ENCODE results near the gene ARHGAP10. TPM values are rescaled to one million over a fixed set of nuclear protein-coding genes. Genes with fewer than 3 reads are reported as not detected.
A peak's percentile ranks its signal among the peaks of the same experiment; 100 is the strongest.

The ARHGAP10 gene, protein sequence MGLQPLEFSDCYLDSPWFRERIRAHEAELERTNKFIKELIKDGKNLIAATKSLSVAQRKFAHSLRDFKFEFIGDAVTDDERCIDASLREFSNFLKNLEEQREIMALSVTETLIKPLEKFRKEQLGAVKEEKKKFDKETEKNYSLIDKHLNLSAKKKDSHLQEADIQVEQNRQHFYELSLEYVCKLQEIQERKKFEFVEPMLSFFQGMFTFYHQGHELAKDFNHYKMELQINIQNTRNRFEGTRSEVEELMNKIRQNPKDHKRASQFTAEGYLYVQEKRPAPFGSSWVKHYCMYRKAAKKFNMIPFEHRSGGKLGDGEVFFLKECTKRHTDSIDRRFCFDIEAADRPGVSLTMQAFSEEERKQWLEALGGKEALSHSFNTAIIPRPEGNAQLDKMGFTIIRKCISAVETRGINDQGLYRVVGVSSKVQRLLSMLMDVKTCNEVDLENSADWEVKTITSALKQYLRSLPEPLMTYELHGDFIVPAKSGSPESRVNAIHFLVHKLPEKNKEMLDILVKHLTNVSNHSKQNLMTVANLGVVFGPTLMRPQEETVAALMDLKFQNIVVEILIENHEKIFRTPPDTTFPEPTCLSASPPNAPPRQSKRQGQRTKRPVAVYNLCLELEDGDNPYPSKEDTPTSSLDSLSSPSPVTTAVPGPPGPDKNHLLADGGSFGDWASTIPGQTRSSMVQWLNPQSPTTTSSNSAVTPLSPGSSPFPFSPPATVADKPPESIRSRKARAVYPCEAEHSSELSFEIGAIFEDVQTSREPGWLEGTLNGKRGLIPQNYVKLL
- 1 to 10 TPM; 5.8 to 6.1 TPM for total RNA-seq

DNA sequence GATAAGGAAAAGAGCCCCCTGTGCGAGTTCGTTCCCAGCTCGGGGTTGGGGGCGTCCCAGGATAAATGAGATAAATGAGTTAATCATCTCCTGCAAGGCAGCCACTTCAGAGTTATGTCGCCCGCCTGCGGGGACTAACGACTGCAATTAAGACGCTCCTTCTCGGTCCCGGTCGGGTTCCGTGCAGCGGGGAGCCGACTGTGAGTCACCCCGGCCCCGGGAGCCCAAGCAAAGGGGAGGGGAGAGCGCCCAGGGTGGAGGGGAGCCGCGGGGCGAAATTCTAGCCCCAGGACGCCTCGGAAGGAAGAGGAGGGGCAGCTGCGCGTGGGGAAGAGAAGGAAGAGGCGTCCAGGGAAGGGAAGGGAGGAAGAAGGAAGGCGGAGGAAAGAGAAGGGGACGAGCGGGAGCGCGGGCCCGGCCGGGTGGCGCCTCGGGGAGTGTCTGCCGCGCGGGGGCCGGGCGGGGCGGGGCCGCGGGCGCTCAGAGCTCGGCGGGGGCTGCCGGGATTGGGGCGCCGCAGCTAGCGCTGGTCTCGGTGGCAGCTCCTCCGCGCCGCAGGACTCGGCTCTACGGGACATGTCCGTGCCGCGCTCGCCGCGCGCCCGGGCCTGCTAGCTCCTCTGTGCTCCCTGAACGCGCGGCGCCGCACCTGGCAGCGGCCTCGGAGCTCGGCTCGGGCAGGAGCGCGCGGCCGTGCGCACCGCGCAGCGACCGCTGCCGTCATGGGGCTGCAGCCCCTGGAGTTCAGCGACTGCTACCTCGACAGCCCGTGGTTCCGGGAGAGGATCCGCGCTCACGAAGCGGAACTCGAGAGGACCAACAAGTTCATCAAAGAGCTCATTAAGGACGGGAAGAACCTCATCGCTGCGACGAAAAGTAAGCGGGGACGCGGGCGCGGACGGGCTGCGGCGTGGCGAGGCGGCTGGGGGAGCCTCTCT lies at the start of gene ARHGAP10:
ARHGAP10 (plus strand) TSS at position 509 of the 938 bp plus-strand sequence; CDS start at position 723, 214 bp downstream.
- peak; percentile 70 for DNase-seq
- Mint-ChIP-seq H3K36me3 (no peaks in the 10 kb centered on the region), H3K4me1 (peaks cover 36% of the 10 kb centered on the region), H3K27me3 (peaks cover 4% of the 10 kb centered on the region), H3K4me3 (peak within 1 kb of the TSS; percentile 91), H3K9me3 (no peaks in the 10 kb centered on the region), H3K27ac (peak within 1 kb of the TSS; percentile 81)

DNA sequence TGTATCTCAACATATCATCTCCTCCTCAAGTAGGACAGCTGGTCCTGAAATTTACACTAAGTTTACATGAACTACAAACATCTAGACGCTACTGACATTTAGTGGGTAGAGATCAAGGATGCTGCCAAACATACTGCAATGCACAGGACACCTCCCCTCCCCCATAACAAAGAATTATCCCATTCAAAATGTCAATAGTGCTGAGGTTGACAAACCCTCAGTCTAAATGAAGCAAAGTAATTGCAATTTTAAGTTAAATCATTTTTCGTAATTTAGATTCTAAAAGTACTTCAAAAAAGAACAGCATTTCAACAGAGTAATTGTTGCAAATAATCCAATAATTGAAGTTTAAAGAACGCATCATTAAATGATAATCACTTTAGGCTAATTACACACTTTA lies 49.1 kb upstream of the ARHGAP10 start:
- no peak for DNase-seq
- H3K36me3 Mint-ChIP-seq: peaks cover 6% of the 10 kb centered on the region
- H3K4me1 Mint-ChIP-seq: peaks cover 25% of the 10 kb centered on the region
- H3K27me3 Mint-ChIP-seq: peaks cover 16% of the 10 kb centered on the region
- peak overlapping the region; percentile 98 for H3K4me3 Mint-ChIP-seq
- peak overlapping the region; percentile 93 for H3K27ac Mint-ChIP-seq
- no peaks in the 10 kb centered on the region for H3K9me3 Mint-ChIP-seq

DNA sequence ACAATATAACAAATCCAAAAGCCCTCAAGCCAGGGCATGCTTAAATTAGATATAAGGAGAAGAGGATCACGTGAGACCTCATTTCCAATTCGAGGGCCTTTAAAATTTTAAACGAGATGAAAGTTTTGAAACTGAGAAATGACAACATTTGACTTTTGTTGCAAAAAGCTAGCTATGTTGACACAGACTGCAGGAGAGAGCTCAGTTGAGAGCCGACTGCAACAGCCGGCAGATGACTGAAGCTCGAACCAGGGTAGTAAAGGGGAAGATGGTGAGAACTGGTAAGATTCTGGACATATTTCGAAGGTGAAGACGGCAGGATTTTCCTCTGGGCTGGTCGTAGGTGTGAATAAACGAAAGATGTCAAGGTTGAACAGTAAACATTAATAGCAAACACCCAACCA lies 48.7 kb upstream of the ARHGAP10 start:
- no peak for DNase-seq
- H3K27ac Mint-ChIP-seq: peak overlapping the region; percentile 93
- H3K36me3 Mint-ChIP-seq: peaks cover 6% of the 10 kb centered on the region
- H3K4me3 Mint-ChIP-seq: peak overlapping the region; percentile 98
- H3K9me3 Mint-ChIP-seq: no peaks in the 10 kb centered on the region
- peaks cover 25% of the 10 kb centered on the region for H3K4me1 Mint-ChIP-seq
- H3K27me3 Mint-ChIP-seq: peaks cover 16% of the 10 kb centered on the region

DNA sequence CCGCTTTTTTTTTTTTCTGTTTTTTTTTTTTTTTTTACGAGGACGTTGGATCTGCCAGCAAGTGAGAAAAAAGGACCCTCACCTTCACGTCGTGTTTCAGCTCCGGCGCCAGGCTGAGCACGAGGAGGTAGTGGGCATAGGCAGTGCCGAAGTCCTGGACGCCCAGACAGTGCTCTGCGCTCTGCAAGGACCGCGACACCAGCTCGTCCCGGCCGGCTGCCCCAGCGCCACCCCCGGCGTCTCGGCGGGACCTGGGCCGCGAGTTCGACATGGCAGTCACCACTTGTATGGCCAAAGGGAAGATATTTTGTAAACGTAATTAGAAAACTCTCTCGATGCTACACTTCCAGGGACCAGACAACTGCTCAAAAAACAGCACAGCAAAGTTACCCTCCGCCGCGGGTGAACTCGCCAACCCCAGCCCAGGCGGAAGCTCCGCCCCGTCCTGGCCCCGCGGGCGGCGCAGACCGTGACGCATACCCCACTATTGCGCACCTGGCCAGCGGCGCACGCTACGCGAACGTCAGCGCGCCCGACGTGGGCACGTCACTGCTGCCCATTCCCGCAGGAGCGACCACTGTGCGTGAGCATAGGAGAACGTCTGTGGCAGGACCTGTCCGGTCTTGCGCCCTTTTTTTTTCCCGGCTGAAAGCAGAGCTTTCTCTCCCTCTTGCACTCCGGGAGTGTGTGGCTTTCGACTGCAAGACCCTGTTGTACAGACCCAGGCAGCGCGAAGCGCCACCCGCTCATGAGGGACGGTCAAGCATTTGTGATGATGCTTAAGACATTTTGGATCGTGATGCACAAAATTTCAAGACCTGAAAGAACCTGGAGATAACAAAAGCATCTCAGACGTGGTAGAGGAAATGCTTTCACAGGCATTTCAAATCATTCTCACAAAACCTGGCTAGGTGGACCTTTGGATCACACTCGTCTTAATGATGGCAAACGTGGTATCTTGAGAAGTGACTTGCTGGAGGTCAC lies 47.9 kb upstream of the ARHGAP10 start, which contains the start of gene PRMT9:
PRMT9 (minus strand) TSS at position 447 of the 984 bp plus-strand sequence; CDS start at position 271, 176 bp downstream.
- H3K9me3 Mint-ChIP-seq: no peaks in the 10 kb centered on the region

DNA sequence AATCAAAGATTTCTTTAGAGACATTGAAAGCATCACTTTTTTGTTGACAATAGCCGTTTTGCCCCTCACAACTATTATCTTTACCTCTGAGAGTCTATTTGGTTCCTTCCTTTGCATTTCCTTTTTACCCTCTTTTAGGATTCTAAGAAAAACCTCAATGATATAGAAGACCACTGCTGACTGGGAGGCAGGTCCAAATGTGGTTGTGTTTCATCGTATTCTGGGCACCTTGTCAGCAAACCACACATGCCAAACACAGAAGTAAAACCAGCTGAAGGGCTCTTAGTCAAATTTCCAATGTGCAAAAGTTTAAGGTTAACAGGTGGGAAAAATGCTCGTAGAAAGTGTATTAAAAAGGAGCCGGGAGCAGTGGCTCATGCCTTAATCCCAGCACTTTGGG lies 42.8 kb upstream of the ARHGAP10 start:
- DNase-seq: peak; percentile 19
- Mint-ChIP-seq H3K27ac (peak overlapping the region; percentile 65), H3K9me3 (no peaks in the 10 kb centered on the region), H3K27me3 (peaks cover 32% of the 10 kb centered on the region), H3K4me3 (peak overlapping the region; percentile 37), H3K36me3 (no peaks in the 10 kb centered on the region), H3K4me1 (peaks cover 10% of the 10 kb centered on the region)

More for the DNA sequence above, 47.9 kb upstream of the ARHGAP10 start, which contains the start of gene PRMT9:
- peak; percentile 91 for DNase-seq
- Mint-ChIP-seq H3K36me3 (peaks cover 5% of the 10 kb centered on the region), H3K4me3 (peak within 1 kb of the TSS; percentile 98), H3K4me1 (peaks cover 24% of the 10 kb centered on the region), H3K27me3 (peaks cover 16% of the 10 kb centered on the region), H3K27ac (peak within 1 kb of the TSS; percentile 93)

DNA sequence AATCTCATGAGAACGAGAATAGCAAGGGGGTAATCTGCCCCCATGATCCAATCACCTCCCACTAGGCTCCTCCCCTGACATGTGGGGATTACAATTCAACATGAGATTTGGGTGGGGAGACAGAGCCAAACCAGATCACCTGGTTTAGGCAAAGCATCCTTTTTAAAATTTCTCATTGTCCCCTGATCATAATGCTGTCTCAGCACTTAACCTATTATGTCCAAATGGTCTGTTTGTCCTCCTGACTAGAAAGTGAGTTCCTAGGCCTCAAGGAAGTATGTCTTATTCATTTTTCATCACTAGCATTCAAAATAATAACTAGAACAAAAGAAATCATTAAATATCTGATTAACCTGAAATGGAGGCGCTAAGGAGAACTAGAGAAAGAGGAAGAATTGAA lies 40.1 kb upstream of the ARHGAP10 start:
- Mint-ChIP-seq H3K27ac (no peak overlapping the region), H3K4me1 (peaks cover 6% of the 10 kb centered on the region), H3K9me3 (no peaks in the 10 kb centered on the region), H3K36me3 (no peaks in the 10 kb centered on the region), H3K4me3 (no peak overlapping the region), H3K27me3 (peaks cover 28% of the 10 kb centered on the region)
- no peak for DNase-seq

DNA sequence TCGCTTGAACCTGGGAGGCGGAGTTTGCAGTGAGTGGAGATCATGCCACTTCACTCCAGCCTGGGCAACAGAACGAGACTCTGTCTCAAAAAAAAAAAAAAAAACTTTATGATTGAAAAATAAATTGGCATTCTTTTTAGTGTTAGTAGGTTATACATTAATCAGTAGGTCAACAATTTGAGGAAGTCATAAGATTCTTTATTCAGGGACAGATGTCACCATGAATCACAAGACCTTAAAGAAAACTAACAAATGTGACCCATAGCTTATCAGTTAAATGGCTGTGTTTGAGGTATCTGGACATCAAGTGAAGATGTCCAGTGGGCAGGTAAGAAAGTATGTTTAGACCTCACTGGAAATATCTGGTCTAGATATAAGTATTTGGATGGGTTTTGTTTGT lies 38.7 kb upstream of the ARHGAP10 start:
- H3K9me3 Mint-ChIP-seq: no peaks in the 10 kb centered on the region
- no peaks in the 10 kb centered on the region for H3K36me3 Mint-ChIP-seq
- H3K4me3 Mint-ChIP-seq: no peak overlapping the region
- peaks cover 24% of the 10 kb centered on the region for H3K27me3 Mint-ChIP-seq
- H3K27ac Mint-ChIP-seq: no peak overlapping the region
- DNase-seq: no peak
- H3K4me1 Mint-ChIP-seq: peaks cover 6% of the 10 kb centered on the region

DNA sequence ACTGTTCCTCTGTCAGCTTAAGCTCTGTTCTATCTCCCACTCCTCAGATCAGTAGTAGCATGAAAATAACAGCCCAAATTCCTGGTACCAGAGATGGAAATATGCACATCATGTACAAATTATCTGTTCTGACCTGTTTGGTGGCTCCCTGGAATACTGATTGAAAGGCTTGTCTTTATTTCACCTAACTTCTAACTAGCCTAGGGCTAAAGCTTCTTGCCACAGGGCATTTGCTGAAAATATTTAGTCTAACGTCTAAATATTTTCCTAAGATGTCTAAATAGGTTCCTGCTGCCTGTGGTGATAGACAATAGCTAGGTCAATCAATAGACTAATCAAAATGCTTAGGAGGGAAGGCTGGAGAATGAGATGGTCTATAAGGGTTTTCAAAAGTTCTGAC lies 35.0 kb upstream of the ARHGAP10 start:
- no peaks in the 10 kb centered on the region for H3K4me1 Mint-ChIP-seq
- DNase-seq: no peak
- no peak overlapping the region for H3K27ac Mint-ChIP-seq
- peaks cover 3% of the 10 kb centered on the region for H3K9me3 Mint-ChIP-seq
- H3K27me3 Mint-ChIP-seq: peaks cover 14% of the 10 kb centered on the region
- no peaks in the 10 kb centered on the region for H3K36me3 Mint-ChIP-seq
- H3K4me3 Mint-ChIP-seq: no peak overlapping the region

DNA sequence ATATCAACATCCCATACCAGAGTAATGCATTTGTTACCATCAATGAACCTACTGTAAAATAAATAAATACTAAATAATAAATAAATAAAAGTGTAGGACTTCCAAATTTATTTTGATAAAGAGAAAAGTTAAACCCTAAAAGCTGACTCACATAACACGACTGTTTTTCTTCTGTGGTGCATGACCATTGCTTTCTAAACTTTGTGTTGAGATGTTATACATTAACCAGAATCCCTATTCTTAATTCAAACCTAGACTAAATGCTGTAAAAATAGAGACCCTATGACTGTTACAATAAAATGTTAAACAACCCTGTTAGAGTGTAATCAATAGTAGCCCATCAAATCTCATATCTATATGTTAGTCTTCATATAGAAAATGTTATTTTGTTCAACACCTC lies 27.0 kb upstream of the ARHGAP10 start:
- Mint-ChIP-seq H3K9me3 (no peaks in the 10 kb centered on the region), H3K4me1 (no peaks in the 10 kb centered on the region), H3K27me3 (no peaks in the 10 kb centered on the region), H3K36me3 (no peaks in the 10 kb centered on the region), H3K4me3 (no peak overlapping the region), H3K27ac (no peak overlapping the region)
- DNase-seq: no peak

DNA sequence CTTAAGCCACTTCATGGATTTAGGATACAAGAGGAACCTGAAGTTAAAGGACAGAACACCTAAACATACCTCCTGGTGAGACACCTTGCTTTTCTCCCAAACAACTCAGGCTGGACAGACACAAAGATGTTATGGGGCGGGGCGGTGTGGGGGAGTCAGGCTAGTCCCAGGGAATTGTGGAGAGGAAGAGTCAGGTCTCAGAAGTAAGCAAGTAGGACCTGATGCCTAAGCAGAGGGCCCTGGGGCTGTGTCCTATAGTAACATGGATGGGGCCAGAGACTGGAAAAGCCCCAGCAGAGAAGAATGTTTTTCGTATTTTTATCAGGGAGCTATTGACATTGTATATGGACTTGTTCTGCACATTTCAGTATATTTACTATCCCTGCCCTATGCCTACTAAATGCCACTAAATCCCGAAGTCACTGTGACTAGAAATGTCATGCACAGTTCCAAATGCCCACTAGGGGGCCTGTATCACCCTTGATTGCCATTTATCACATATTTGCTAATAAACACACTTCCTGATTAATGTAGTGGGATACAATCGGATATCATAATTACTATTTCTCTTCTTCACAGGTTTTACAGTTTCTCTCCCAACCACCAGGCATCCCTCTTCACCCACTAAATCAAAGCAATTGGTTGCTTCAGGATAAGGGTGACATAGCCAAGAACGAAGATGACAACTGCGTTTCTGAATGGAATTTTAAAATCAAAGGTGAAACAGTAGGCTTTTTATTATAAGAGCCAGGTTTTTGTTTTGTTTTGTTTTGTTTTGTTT lies 23.8 kb upstream of the ARHGAP10 start:
- Mint-ChIP-seq H3K4me1 (no peaks in the 10 kb centered on the region), H3K27me3 (no peaks in the 10 kb centered on the region), H3K36me3 (no peaks in the 10 kb centered on the region), H3K27ac (no peak overlapping the region), H3K9me3 (no peaks in the 10 kb centered on the region), H3K4me3 (no peak overlapping the region)
- peak; percentile 29 for DNase-seq

DNA sequence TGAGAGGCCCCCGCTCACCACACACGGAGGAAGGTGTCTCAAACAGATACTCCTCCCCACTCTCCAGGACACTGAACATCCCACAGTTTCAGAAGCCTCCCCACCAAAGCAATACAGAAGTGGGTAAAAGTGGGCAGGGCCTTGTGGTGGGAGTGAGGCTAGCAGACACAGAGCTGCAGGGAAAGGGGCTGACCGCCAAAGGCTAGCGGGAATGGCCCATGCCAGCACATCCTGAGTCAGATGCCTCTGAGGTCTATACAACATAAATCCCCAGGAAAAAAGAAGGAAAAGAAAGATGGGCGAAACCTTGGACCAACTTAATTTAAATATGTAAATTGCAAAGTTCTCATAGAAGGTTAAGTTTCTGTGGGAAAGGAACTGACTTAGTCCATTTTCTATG lies 21.9 kb upstream of the ARHGAP10 start:
- H3K27ac Mint-ChIP-seq: no peak overlapping the region
- no peaks in the 10 kb centered on the region for H3K36me3 Mint-ChIP-seq
- H3K27me3 Mint-ChIP-seq: peaks cover 8% of the 10 kb centered on the region
- no peak for DNase-seq
- no peak overlapping the region for H3K4me3 Mint-ChIP-seq
- no peaks in the 10 kb centered on the region for H3K9me3 Mint-ChIP-seq
- no peaks in the 10 kb centered on the region for H3K4me1 Mint-ChIP-seq

DNA sequence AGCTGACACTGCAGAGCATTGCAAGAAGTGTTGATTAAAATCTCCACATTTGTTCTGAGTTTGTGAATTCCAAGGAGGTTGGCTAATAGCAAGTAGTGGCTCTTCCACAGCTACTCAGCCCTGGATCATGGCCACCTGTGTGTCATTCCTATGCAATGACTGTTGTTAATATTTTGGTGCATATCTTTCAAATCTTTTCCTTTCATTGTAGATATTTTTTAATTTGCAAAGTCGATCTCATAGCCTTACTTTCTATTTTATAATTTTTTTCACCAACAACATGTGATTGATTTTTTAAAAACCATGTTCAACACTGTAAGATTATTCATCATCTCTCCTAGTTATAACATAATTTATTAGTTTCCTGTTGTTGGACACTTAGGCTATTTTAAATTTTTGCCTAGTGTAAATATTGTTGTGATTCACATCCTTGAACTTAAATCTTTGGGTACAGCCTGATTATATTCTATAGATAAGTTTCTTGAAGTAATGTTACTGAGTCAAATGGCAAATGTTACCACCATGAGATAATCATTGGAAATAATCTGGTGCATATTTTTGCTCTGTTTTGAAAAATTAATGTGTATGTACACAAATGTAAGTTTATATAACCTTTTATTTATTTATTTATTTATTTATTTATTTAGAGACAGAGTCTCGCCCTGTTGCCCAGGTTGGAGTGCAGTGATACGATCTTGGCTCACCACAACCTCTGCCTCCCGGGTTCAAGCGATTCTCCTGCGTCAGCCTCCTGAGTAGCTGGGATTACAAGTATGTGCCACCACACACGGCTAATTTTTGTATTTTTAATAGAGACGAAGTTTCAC lies 17.1 kb upstream of the ARHGAP10 start:
- Mint-ChIP-seq H3K27me3 (peaks cover 10% of the 10 kb centered on the region), H3K36me3 (no peaks in the 10 kb centered on the region), H3K4me1 (peaks cover 4% of the 10 kb centered on the region), H3K4me3 (no peak overlapping the region), H3K9me3 (no peaks in the 10 kb centered on the region), H3K27ac (no peak overlapping the region)
- no peak for DNase-seq

Data from activated naive CD8-positive, alpha-beta T cell treated with anti-CD3 and anti-CD28 coated beads for 36 hours (primary cell).